Liver (tissue), 9 donors: ENCODE measurements around the gene STXBP6. TPM values are rescaled to one million over a fixed set of nuclear protein-coding genes. Genes with fewer than 3 reads are reported as not detected.

Source experiments
- DNase-seq: peaks from one replicate; pipeline ENCODE4 v3.0.0-alpha.2; 2017; ENCODE audit warnings: low spot score
- H3K27ac ChIP-seq, 2 donors: one replicate each; pipeline ENCODE4 v1.7.0; 2013; ENCODE audit warnings: inconsistent platforms in 2 of 2, low read length in 2 of 2, control low read depth in 1 of 2, low read depth in 1 of 2, mild to moderate bottlenecking in 1 of 2
- H3K27me3 ChIP-seq, 4 donors: one replicate each; pipeline versions ENCODE4 v1.6.1 to v1.7.0; 2013; ENCODE audit warnings: low read length in 3 of 4, inconsistent platforms in 1 of 4, mild to moderate bottlenecking in 1 of 4, moderate library complexity in 1 of 4; ENCODE audit not compliant: control insufficient read depth in 4 of 4, insufficient read depth in 4 of 4
- H3K36me3 ChIP-seq, 4 donors: one replicate each; pipeline versions ENCODE4 v1.6.1 to v1.7.0; 2013; ENCODE audit warnings: low read length in 3 of 4, mild to moderate bottlenecking in 3 of 4, low read depth in 1 of 4, moderate library complexity in 1 of 4; ENCODE audit not compliant: control insufficient read depth in 4 of 4, insufficient read depth in 3 of 4
- H3K4me1 ChIP-seq, 4 donors: one replicate each; pipeline versions ENCODE4 v1.6.1 to v1.7.0; 2013; ENCODE audit warnings: low read length in 3 of 4, mild to moderate bottlenecking in 3 of 4, moderate library complexity in 1 of 4; ENCODE audit not compliant: control insufficient read depth in 4 of 4, insufficient read depth in 4 of 4
- H3K4me3 ChIP-seq, 3 donors: one replicate each; pipeline versions ENCODE4 v1.6.1 to v1.7.0; 2013; ENCODE audit warnings: low read length in 3 of 3, control low read depth in 1 of 3, low read depth in 1 of 3, mild to moderate bottlenecking in 1 of 3
- H3K9ac ChIP-seq, 2 donors: one replicate each; pipeline ENCODE4 v1.7.0; 2013; ENCODE audit warnings: low read length in 2 of 2, mild to moderate bottlenecking in 2 of 2, moderate library complexity in 2 of 2, control low read depth in 1 of 2, low read depth in 1 of 2
- H3K9me3 ChIP-seq, 4 donors: one replicate each; pipeline versions ENCODE4 v1.6.1 to v1.7.0; 2013; ENCODE audit warnings: low read length in 3 of 4; ENCODE audit not compliant: control insufficient read depth in 4 of 4
- ATF3 ChIP-seq: IDR thresholded peaks from 2 replicates; pipeline ENCODE4 v1.6.1; 2016; ENCODE audit warnings: antibody characterized with exemption
- FOXA1 ChIP-seq: IDR thresholded peaks from 2 replicates; pipeline ENCODE4 v1.6.1; 2016; ENCODE audit warnings: antibody characterized with exemption
- FOXA2 ChIP-seq: IDR thresholded peaks from 2 replicates; pipeline ENCODE4 v1.6.1; 2016; ENCODE audit warnings: antibody characterized with exemption
- GABPA ChIP-seq, 2 donors: IDR thresholded peaks in 1 of 2; conservative IDR thresholded peaks in 1 of 2; 2 replicates each; pipeline ENCODE4 v1.6.1; 2016; ENCODE audit warnings: antibody characterized with exemption in 2 of 2, mild to moderate bottlenecking in 1 of 2, moderate library complexity in 1 of 2
- HNF4G ChIP-seq: IDR thresholded peaks from 2 replicates; pipeline ENCODE4 v1.6.1; 2016; ENCODE audit warnings: antibody characterized with exemption
- JUND ChIP-seq, 2 donors: IDR thresholded peaks; 2 replicates each; pipeline ENCODE4 v1.6.1; 2016; ENCODE audit warnings: antibody characterized with exemption in 2 of 2
- MAX ChIP-seq: IDR thresholded peaks from 2 replicates; pipeline ENCODE4 v1.6.1; 2016; ENCODE audit warnings: antibody characterized with exemption
- NR2F2 ChIP-seq: IDR thresholded peaks from 2 replicates; pipeline ENCODE4 v1.6.1; 2016; ENCODE audit warnings: antibody characterized with exemption
- RAD21 ChIP-seq, 2 donors: IDR thresholded peaks; 2 replicates each; pipeline ENCODE4 v1.6.1; 2016; ENCODE audit warnings: antibody characterized with exemption in 2 of 2, mild to moderate bottlenecking in 2 of 2
- REST ChIP-seq: IDR thresholded peaks from 2 replicates; pipeline ENCODE4 v1.6.1; 2016; ENCODE audit warnings: antibody characterized with exemption, mild to moderate bottlenecking
- RXRA ChIP-seq, 2 donors: IDR thresholded peaks; 2 replicates each; pipeline ENCODE4 v1.6.1; 2017 to 2018; ENCODE audit warnings: antibody characterized with exemption in 2 of 2, mild to moderate bottlenecking in 1 of 2
- SP1 ChIP-seq: IDR thresholded peaks from 2 replicates; pipeline ENCODE4 v1.6.1; 2018; ENCODE audit warnings: antibody characterized with exemption, mild to moderate bottlenecking
- TAF1 ChIP-seq: conservative IDR thresholded peaks from 2 replicates; pipeline ENCODE4 v1.6.1; 2016; ENCODE audit warnings: antibody characterized with exemption, mild to moderate bottlenecking
- YY1 ChIP-seq: IDR thresholded peaks from 2 replicates; pipeline ENCODE4 v1.6.1; 2016; ENCODE audit warnings: antibody characterized with exemption, mild to moderate bottlenecking
- ZBTB33 ChIP-seq: IDR thresholded peaks from 2 replicates; pipeline ENCODE4 v1.6.1; 2016; ENCODE audit warnings: antibody characterized with exemption
- WGBS: extraction: QIAGEN DNeasy Blood & Tissue Kit; methylation state at CpG from one replicate; pipeline ENCODE4 v1.1.7; 2013; 5-methylcytosine and 5-hydroxymethylcytosine counted together
- polyA plus RNA-seq, 2 donors: library from polyadenylated mRNA; stranded (reverse) in 1 of 2; unstranded in 1 of 2; fragments of 200-250 nt in 1 of 2; fragments of >200 nt in 1 of 2; fragmentation: Nextera tagmentation in 1 of 2; extraction: Ambion mirVana in 1 of 2; gene quantifications; one replicate each; pipeline versions ENCODE4 v1.2.1 to v1.2.3, GENCODE V29; 2013 to 2015
- total RNA-seq, 2 donors: library from RNA; depleted of rRNA; stranded (reverse); fragments of >200 nt; gene quantifications; one replicate each; pipeline ENCODE4 v1.2.3, GENCODE V29; 2014
- donor health status: healthy.
- donor health status: healthy.
- donor health status: healthy.
- donor health status: healthy.
- donor health status: healthy.

The STXBP6 gene
- total and polyA plus RNA-seq, 4 donors = 1.4 to 3.8 (median 1.8) TPM

- Histone ChIP-seq H3K9ac (no peak overlapping the region), H3K27me3 (no peaks in the 10 kb centered on the region)
These were observed 1.6 kb downstream of the STXBP6 start for GRCh38 chr14:25048170-25049016.

GRCh38 chr14:25046301-25046943 lies 3.5 kb downstream of the STXBP6 start:
- Histone ChIP-seq H3K9me3 (no peaks in the 10 kb centered on the region), H3K27me3 (no peaks in the 10 kb centered on the region), H3K27ac (no peak overlapping the region), H3K9ac (no peak overlapping the region), H3K36me3 (no peaks in the 10 kb centered on the region), H3K4me1 (peaks cover 5 to 29% (median 17%) of the 10 kb centered on the region in 4 donors), H3K4me3 (no peak overlapping the region)
- DNase-seq = no peak
- WGBS = 86% methylated on average over 2 of the region's 2 CpGs
- TF ChIP-seq MAX = no peak
- no peak for TF ChIP-seq ATF3
- TF ChIP-seq NR2F2 = no peak
- TF ChIP-seq SP1 = no peak
- TF ChIP-seq REST = no peak
- no peak for TF ChIP-seq ZBTB33
- no peak for TF ChIP-seq FOXA1
- TF ChIP-seq GABPA (IDR thresholded peaks at IDR 0.05 in 1 of 2, conservative IDR thresholded peaks at IDR 0.05 in 1 of 2) = no peak
- no peak for TF ChIP-seq HNF4G
- no peak for TF ChIP-seq RXRA (IDR thresholded peaks at IDR 0.05)
- TF ChIP-seq TAF1 = no peak
- no peak for TF ChIP-seq RAD21 (IDR thresholded peaks at IDR 0.05)

More at GRCh38 chr14:25048170-25049016, 1.6 kb downstream of the STXBP6 start:
- 69% methylated on average over 17 of the region's 17 CpGs for WGBS
- TF ChIP-seq ATF3 = no peak
- no peak for TF ChIP-seq JUND (IDR thresholded peaks at IDR 0.05)
- no peak for TF ChIP-seq MAX
- no peak for TF ChIP-seq YY1
- no peak for TF ChIP-seq FOXA2
- Histone ChIP-seq H3K4me3 (peak overlapping the region in 2 of 3 donors; percentile 27 to 83), H3K36me3 (no peaks in the 10 kb centered on the region), H3K27ac (no peak overlapping the region), H3K9me3 (no peaks in the 10 kb centered on the region), H3K4me1 (peaks cover 5 to 20% (median 12%) of the 10 kb centered on the region in 4 donors)
- no peak for DNase-seq
